SU-DHL-6 (cell line): Measurements from ENCODE around the gene UTP25.

Source experiments
- H2AFZ ChIP-seq: fragments of 200-600 bp; sonication (generic); 2 replicates; pipeline ENCODE4 v1.6.1; 2014; ENCODE audit warnings: low read depth, mild to moderate bottlenecking, moderate library complexity, mixed read lengths, antibody characterized with exemption, low read length; ENCODE audit not compliant: severe bottlenecking
- H3F3A ChIP-seq: fragments of 200-600 bp; shearing (Covaris generic); 2 replicates; pipeline ENCODE4 v1.6.0; 2016; ENCODE audit warnings: antibody characterized with exemption, mild to moderate bottlenecking; ENCODE audit not compliant: insufficient read depth
- H3K27ac ChIP-seq: fragments of 200-600 bp; sonication (generic); 2 replicates; pipeline ENCODE4 v1.5.1; 2016; ENCODE audit warnings: low read depth, mild to moderate bottlenecking, low read length, moderate library complexity, mixed read lengths
- H3K27me3 ChIP-seq: fragments of 200-600 bp; sonication (generic), shearing (Covaris generic); 2 replicates; pipeline ENCODE4 v1.6.0; 2014; ENCODE audit warnings: mild to moderate bottlenecking, low read length
- H3K36me3 ChIP-seq: fragments of 200-600 bp; sonication (generic); 2 replicates; pipeline ENCODE4 v1.6.1; 2014; ENCODE audit warnings: mild to moderate bottlenecking, low read length, mixed read lengths
- H3K4me2 ChIP-seq: fragments of 300-600, 200-600 bp; shearing (Covaris generic), sonication (generic); 2 replicates; pipeline ENCODE4 v1.6.0; 2014; ENCODE audit warnings: low read length, low read depth, mild to moderate bottlenecking; ENCODE audit not compliant: poor library complexity, severe bottlenecking
- H3K4me3 ChIP-seq: fragments of 200-600 bp; sonication (generic); 2 replicates; pipeline ENCODE4 v1.5.1; 2014; ENCODE audit warnings: antibody characterized with exemption, low read length, mild to moderate bottlenecking, mixed read lengths; ENCODE audit not compliant: insufficient read depth, poor library complexity, severe bottlenecking
- H3K79me2 ChIP-seq: fragments of 200-600 bp; sonication (generic); 2 replicates; pipeline ENCODE4 v1.6.1; 2014; ENCODE audit warnings: mild to moderate bottlenecking, low read length, moderate library complexity; ENCODE audit not compliant: insufficient read depth
- H3K9ac ChIP-seq: fragments of 200-600 bp; sonication (generic); 2 replicates; pipeline ENCODE4 v1.7.0; 2014; ENCODE audit warnings: mild to moderate bottlenecking, low read length
- H3K9me2 ChIP-seq: fragments of 200-600 bp; sonication (generic); replicated peaks from 2 replicates; pipeline ENCODE4 v1.6.1; 2014; ENCODE audit warnings: low read length; ENCODE audit not compliant: insufficient read depth
- H3K9me3 ChIP-seq: fragments of 200-600 bp; sonication (generic); 2 replicates; pipeline ENCODE4 v1.6.1; 2014; ENCODE audit warnings: low read length, mixed read lengths; ENCODE audit not compliant: insufficient read depth
- H4K20me1 ChIP-seq: fragments of 200-600 bp; sonication (generic); 2 replicates; pipeline ENCODE4 v1.6.1; 2014; ENCODE audit warnings: low read depth, mild to moderate bottlenecking, antibody characterized with exemption, low read length, moderate library complexity, mixed read lengths
- CTCF ChIP-seq: fragments of 200-600 bp; sonication (generic); IDR thresholded peaks from one replicate; pipeline ENCODE4 v1.5.1; 2017; ENCODE audit warnings: antibody characterized with exemption, mild to moderate bottlenecking, low read length, moderate library complexity; ENCODE audit not compliant: insufficient read depth, poor library complexity, severe bottlenecking
- EZH2phosphoT487 ChIP-seq: fragments of 200-600 bp; sonication (generic), shearing (Covaris generic); conservative IDR thresholded peaks from 2 replicates; pipeline ENCODE4 v1.6.1; 2018; ENCODE audit warnings: mild to moderate bottlenecking, antibody characterized with exemption, low read length, moderate library complexity, mixed read lengths

Gene UTP25

DNA sequence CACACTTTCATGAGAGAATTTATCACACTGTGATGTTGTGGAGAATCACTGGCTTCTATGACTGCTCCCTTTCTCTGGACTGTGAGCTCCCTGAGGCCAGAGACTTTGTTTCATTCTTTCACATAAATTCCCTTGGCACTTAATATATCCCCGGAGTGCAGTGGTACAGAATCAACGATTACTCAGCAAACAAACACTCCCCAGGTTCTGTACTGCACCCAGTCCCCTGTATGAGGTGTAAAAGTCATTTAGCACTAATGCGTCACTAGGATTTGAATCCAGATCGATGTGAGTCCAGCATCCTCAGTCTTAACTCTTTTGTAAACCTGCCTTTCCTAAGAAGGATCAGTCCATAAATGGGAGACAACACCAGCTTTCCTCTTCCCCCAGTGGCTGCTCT, 6.8 kb upstream of the UTP25 start:
- no peaks in the 10 kb centered on the region for H3K27me3 ChIP-seq
- no peaks in the 10 kb centered on the region for H3K9me2 ChIP-seq
- no peaks in the 10 kb centered on the region for H3F3A ChIP-seq
- H3K9ac ChIP-seq: no peak overlapping the region
- no peak overlapping the region for H2AFZ ChIP-seq
- H3K4me2 ChIP-seq: no peak overlapping the region
- no peak overlapping the region for H3K27ac ChIP-seq
- H3K4me3 ChIP-seq: no peak overlapping the region
- H4K20me1 ChIP-seq: no peaks in the 10 kb centered on the region
- TF ChIP-seq CTCF (no peak), EZH2phosphoT487 (no peak)
- no peaks in the 10 kb centered on the region for H3K36me3 ChIP-seq
- no peaks in the 10 kb centered on the region for H3K9me3 ChIP-seq
- H3K79me2 ChIP-seq: no peaks in the 10 kb centered on the region

- Histone ChIP-seq H3K36me3 (no peaks in the 10 kb centered on the region), H3K9me2 (no peaks in the 10 kb centered on the region), H3F3A (no peaks in the 10 kb centered on the region), H2AFZ (no peak overlapping the region), H3K27me3 (no peaks in the 10 kb centered on the region), H4K20me1 (no peaks in the 10 kb centered on the region), H3K9ac (no peak overlapping the region), H3K9me3 (no peaks in the 10 kb centered on the region), H3K4me2 (no peak overlapping the region), H3K27ac (no peak overlapping the region), H3K79me2 (no peaks in the 10 kb centered on the region), H3K4me3 (no peak overlapping the region)
- TF ChIP-seq EZH2phosphoT487 (no peak), CTCF (no peak)
These were observed 5.1 kb upstream of the UTP25 start for GRCh38 chr1:209822706-209823105.

DNA sequence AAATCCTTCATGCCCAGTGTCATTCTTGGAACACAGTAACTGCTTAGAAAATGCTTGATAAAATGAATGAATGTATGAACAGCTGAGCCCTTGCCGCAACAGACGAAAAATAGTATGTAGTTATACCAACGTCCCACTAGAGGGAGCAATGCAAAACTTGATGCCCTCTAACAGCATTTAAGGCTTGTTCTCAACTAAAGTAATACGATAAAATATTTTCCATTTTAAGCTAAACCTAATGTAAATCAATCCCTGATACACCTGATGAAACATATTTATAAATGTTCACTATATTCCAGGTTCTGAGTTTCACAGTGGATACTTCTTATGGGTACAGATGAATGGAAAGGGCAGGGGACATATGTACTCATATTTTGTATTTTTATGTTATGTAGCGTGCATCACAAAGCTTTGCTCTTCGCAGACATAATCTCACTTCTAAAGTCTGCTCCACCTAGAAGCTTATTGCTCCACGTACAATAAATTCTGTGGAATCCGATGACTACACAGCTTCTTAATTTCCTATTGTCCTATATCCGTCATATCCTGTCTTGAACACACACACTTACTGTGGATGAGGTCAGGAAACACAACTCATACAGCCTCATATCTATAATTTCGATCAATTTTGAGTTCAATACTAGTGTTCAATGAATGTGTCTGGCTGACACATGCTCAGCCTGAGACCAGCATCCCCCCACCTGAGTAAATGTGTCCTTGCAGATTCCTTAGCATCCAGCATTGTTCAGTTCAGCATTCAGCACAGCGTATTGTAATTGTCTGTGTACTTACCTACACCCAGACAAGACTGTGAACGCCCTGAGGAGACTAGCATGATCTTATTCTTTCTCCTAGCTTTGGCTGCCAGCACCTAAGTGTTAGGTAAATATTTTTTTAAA, 4.4 kb upstream of the UTP25 start:
- Histone ChIP-seq H3K36me3 (no peaks in the 10 kb centered on the region), H3K4me3 (no peak overlapping the region), H3K9ac (no peak overlapping the region), H3K27ac (no peak overlapping the region), H3K4me2 (peak overlapping the region; percentile 12), H3F3A (no peaks in the 10 kb centered on the region), H3K9me3 (no peaks in the 10 kb centered on the region), H4K20me1 (no peaks in the 10 kb centered on the region), H2AFZ (peak overlapping the region; percentile 61), H3K27me3 (no peaks in the 10 kb centered on the region), H3K9me2 (no peaks in the 10 kb centered on the region), H3K79me2 (peaks cover 5% of the 10 kb centered on the region; the same call in 1 of the 2 replicates)
- TF ChIP-seq EZH2phosphoT487 (no peak), CTCF (peak; percentile 47)
